ENCODE data around the gene PLXDC2. TPM values are rescaled to one million over a fixed set of nuclear protein-coding genes. Genes with fewer than 3 reads are reported as not detected.

The PLXDC2 gene
- total and polyA plus RNA-seq, 10 donors = 1.8 to 50.4 (median 29.7) TPM

DNA sequence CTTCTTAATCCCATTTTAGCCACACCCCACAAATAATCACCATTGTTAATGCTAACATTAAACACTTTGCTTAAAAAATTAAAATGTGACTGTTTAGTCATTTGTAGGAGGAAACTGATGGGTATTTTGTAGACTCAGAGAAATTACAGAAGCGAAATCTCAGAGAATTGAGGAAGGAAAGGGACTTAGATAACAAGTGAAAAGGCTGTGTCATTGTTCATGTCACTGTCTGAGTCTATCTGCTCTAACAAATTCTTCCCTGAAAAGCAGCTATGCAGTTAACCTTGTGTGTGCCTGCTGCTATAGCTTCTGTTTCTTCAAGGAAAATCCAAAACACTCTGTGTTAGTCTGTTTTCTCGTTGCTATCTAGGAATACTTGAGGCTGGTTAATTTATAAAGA lies 40.9 kb upstream of the PLXDC2 start:
- H3K4me3 ChIP-seq = no peak overlapping the region
- H3K27ac ChIP-seq = peak overlapping the region in 2 of 8 donors; percentile 20 to 29
- 18 to 38% (median 32%) methylated on average over 2 of the region's 2 CpGs for WGBS, 5 donors
- H3K9me3 ChIP-seq = peaks cover 0 to 4% (median 0%) of the 10 kb centered on the region in 8 donors
- H3K27me3 ChIP-seq (replicated peaks in 1 of 7) = no peaks in the 10 kb centered on the region
- TF ChIP-seq POLR2A (IDR thresholded peaks at IDR 0.05) (no peak), POLR2AphosphoS5 (IDR thresholded peaks at IDR 0.05) (no peak)
- TF ChIP-seq, protein P1, sequence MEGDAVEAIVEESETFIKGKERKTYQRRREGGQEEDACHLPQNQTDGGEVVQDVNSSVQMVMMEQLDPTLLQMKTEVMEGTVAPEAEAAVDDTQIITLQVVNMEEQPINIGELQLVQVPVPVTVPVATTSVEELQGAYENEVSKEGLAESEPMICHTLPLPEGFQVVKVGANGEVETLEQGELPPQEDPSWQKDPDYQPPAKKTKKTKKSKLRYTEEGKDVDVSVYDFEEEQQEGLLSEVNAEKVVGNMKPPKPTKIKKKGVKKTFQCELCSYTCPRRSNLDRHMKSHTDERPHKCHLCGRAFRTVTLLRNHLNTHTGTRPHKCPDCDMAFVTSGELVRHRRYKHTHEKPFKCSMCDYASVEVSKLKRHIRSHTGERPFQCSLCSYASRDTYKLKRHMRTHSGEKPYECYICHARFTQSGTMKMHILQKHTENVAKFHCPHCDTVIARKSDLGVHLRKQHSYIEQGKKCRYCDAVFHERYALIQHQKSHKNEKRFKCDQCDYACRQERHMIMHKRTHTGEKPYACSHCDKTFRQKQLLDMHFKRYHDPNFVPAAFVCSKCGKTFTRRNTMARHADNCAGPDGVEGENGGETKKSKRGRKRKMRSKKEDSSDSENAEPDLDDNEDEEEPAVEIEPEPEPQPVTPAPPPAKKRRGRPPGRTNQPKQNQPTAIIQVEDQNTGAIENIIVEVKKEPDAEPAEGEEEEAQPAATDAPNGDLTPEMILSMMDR (IDR thresholded peaks at IDR 0.05 in 8 of 11, conservative IDR thresholded peaks at IDR 0.05 in 3 of 11) = no peak
- peaks cover 0 to 4% (median 0%) of the 10 kb centered on the region in 6 donors for H3K4me1 ChIP-seq
- no peaks in the 10 kb centered on the region for H3K36me3 ChIP-seq
- no peak for DNase-seq
- intact Hi-C loops (cut with DNase I; ENCODE audit: low total_unique reads) = no loop called here

DNA sequence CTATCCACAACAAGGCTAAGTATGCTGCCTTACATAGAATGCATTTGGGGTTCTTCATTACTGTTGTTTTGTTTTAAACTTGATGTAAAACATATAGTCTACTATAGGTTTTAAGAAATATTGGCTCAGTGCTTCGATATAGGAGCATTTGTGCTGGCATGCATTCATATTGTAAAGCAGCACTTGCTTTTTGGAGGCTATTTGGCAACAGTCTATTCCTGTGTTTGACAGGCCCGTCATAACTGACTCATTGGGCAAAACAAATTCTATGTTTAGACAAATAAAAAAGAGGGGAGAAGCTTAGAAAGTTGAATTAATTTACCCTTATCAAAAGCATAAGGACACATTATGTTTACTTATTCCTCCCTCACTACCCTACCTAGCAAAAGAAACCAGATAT lies 38.4 kb upstream of the PLXDC2 start:
- Histone ChIP-seq H3K27me3 (replicated peaks in 1 of 7) (no peaks in the 10 kb centered on the region), H3K36me3 (no peaks in the 10 kb centered on the region), H3K4me1 (peaks cover 0 to 2% (median 0%) of the 10 kb centered on the region in 6 donors), H3K4me3 (no peak overlapping the region), H3K9me3 (peaks cover 0 to 4% (median 0%) of the 10 kb centered on the region in 8 donors), H3K27ac (no peak overlapping the region)
- WGBS, 5 donors = 35 to 61% (median 49%) methylated on average over 2 of the region's 2 CpGs
- intact Hi-C loops (cut with DNase I; ENCODE audit: low total_unique reads) = no loop called here
- no peak for DNase-seq
- TF ChIP-seq, protein P1 (IDR thresholded peaks at IDR 0.05 in 8 of 11, conservative IDR thresholded peaks at IDR 0.05 in 3 of 11) = no peak
- no peak for TF ChIP-seq POLR2A (IDR thresholded peaks at IDR 0.05)
- no peak for TF ChIP-seq POLR2AphosphoS5 (IDR thresholded peaks at IDR 0.05)

DNA sequence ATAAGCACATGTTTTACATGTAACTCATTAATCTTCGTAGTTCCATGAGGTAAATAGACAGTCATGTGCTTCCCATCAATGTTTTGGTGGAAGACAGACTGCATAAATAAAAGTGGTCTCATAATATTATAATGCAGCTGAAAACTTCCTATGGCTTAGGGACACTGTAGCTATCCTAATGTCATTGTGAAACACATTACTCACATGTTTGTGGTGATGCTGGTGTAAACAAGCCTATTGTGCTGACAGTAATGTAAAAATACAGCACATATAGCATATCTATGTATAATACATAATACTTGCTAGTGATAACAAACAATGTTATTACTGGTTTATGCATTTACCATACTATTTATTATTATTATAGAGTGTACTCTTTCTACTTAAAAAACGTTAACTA lies 37.2 kb upstream of the PLXDC2 start:
- H3K27me3 ChIP-seq (replicated peaks in 1 of 7) = no peaks in the 10 kb centered on the region
- no peaks in the 10 kb centered on the region for H3K4me1 ChIP-seq
- H3K36me3 ChIP-seq = no peaks in the 10 kb centered on the region
- TF ChIP-seq, protein P1 (IDR thresholded peaks at IDR 0.05 in 8 of 11, conservative IDR thresholded peaks at IDR 0.05 in 3 of 11) = no peak
- TF ChIP-seq POLR2AphosphoS5 (IDR thresholded peaks at IDR 0.05) (no peak), POLR2A (IDR thresholded peaks at IDR 0.05) (no peak)
- no peak for DNase-seq
- H3K9me3 ChIP-seq = no peaks in the 10 kb centered on the region
- 76 to 87% (median 81%) methylated on average over 2 of the region's 2 CpGs for WGBS, 5 donors
- no peak overlapping the region for H3K27ac ChIP-seq
- H3K4me3 ChIP-seq = no peak overlapping the region
- intact Hi-C loops (cut with DNase I; ENCODE audit: low total_unique reads) = no loop called here

DNA sequence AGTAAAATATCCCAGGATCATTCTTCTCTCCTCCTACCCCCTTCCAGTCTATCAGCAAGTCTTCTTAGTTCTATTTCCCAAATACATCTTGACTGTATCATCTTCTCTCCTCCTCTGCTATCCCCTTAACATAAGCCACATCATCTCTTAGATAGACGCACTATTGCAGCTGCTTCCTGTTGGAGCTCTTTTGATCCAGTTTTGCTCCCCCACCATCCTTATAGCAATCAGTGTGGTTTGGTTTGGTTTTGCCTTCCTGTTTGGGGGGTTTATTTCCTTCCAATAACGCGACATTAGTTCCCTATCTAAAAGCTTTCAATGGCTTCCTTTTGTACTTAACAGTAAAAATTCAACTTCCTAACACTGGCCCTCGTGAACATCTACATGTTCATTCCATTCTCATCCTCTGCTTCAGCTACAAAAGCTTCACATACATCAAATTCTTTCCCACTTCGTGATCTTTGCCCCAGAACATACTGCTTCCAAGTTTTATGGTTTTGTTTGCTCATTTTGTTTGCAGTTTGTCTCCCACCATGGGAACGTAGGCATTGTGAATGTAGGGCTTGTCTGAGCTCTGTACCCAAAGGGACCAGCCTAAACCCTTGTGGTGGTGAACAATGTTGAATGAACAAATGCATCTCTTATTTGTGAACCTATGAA lies 33.7 kb upstream of the PLXDC2 start:
- no peak overlapping the region for H3K27ac ChIP-seq
- H3K9me3 ChIP-seq = no peaks in the 10 kb centered on the region
- H3K4me3 ChIP-seq = no peak overlapping the region
- TF ChIP-seq POLR2AphosphoS5 (IDR thresholded peaks at IDR 0.05) (no peak), POLR2A (IDR thresholded peaks at IDR 0.05) (no peak)
- TF ChIP-seq, protein P1 (IDR thresholded peaks at IDR 0.05 in 8 of 11, conservative IDR thresholded peaks at IDR 0.05 in 3 of 11) = no peak
- H3K36me3 ChIP-seq = no peaks in the 10 kb centered on the region
- WGBS, 5 donors = 28 to 39% (median 32%) methylated on average over 6 of the region's 6 CpGs
- DNase-seq = no peak
- no peaks in the 10 kb centered on the region for H3K27me3 ChIP-seq (replicated peaks in 1 of 7)
- intact Hi-C loops (cut with DNase I; ENCODE audit: low total_unique reads) = no loop called here
- H3K4me1 ChIP-seq = no peaks in the 10 kb centered on the region
